Right lung (tissue), 5 donors: ENCODE measurements around the gene LPCAT3. TPM values are rescaled to one million over a fixed set of nuclear protein-coding genes. Genes with fewer than 3 reads are reported as not detected.

Source experiments
- DNase-seq, 2 donors: peaks; one replicate each; pipeline ENCODE4 v3.0.0-alpha.2; 2013
- polyA plus RNA-seq, 5 donors: library from polyadenylated mRNA; unstranded; fragments of 120-200 nt; gene quantifications; one replicate each; pipeline versions ENCODE4 v1.2.1 to v1.2.3, GENCODE V29; 2013; ENCODE audit warnings: inconsistent platforms in 1 of 5, low replicate concordance in 1 of 5; ENCODE audit not compliant: insufficient read length in 5 of 5, insufficient read depth in 1 of 5

Gene LPCAT3
- polyA plus RNA-seq, 5 donors, result 56.7 to 67.9 (median 60.4) TPM

GRCh38 chr12:6938353-6939190 is 79.7 kb downstream of the LPCAT3 start:
- no peak for DNase-seq

GRCh38 chr12:6937481-6938352 is 80.6 kb downstream of the LPCAT3 start:
- DNase-seq, result peak; percentile 95

- DNase-seq, result no peak
These were observed 81.4 kb downstream of the LPCAT3 start for GRCh38 chr12:6936636-6937480.

GRCh38 chr12:6936194-6936635 is 82.1 kb downstream of the LPCAT3 start:
- no peak for DNase-seq

- DNase-seq, result no peak
These were observed 82.7 kb downstream of the LPCAT3 start for GRCh38 chr12:6935371-6936193.

GRCh38 chr12:6934110-6934509 is 84.2 kb downstream of the LPCAT3 start:
- no peak for DNase-seq

GRCh38 chr12:6932766-6933165 is 85.5 kb downstream of the LPCAT3 start:
- DNase-seq, result no peak

GRCh38 chr12:6929466-6930452 is 88.5 kb downstream of the LPCAT3 start:
- DNase-seq, result no peak

GRCh38 chr12:6928703-6929407 is 89.4 kb downstream of the LPCAT3 start:
- DNase-seq, result no peak

GRCh38 chr12:6928022-6928702 is 90.1 kb downstream of the LPCAT3 start:
- no peak for DNase-seq

GRCh38 chr12:6927379-6928021 is 90.8 kb downstream of the LPCAT3 start, which contains the start of gene ATN1:
Gene ATN1 (plus strand): TSS chr12:6927959. CDS start chr12:6934002, 6,043 bp downstream.
- peak; percentile 90 to 91 for DNase-seq

Other genes starting within 250 kb of the LPCAT3 start
- gene LAG3, start 246.0 kb downstream of the LPCAT3 start, polyA plus RNA-seq, result 1 to 10 TPM; 1.3 to 2.9 (median 1.7) TPM
- 100 to 1,000 TPM in 1 of 5 donors, 10 to 100 TPM in 4; 73.5 to 108 (median 89.3) TPM for gene CD4, start 228.9 kb downstream of the LPCAT3 start, polyA plus RNA-seq
- 10 to 100 TPM in 4 of 5 donors, 1 to 10 TPM in 1; 7.1 to 17.0 (median 12.1) TPM for gene GPR162, start 196.7 kb downstream of the LPCAT3 start, polyA plus RNA-seq
- gene P3H3, start 190.1 kb downstream of the LPCAT3 start, polyA plus RNA-seq, result 10 to 100 TPM; 14.5 to 40.9 (median 21.7) TPM
- 1 to 10 TPM; 3.5 to 8.4 (median 6.0) TPM for gene GNB3, start 177.6 kb downstream of the LPCAT3 start, polyA plus RNA-seq
- 10 to 100 TPM; 23.4 to 69.1 (median 38.0) TPM for gene CDCA3, start 167.2 kb downstream of the LPCAT3 start, polyA plus RNA-seq
- gene USP5, start 166.3 kb downstream of the LPCAT3 start, polyA plus RNA-seq, result 10 to 100 TPM; 46.9 to 65.2 (median 53.2) TPM
- gene TPI1, start 150.9 kb downstream of the LPCAT3 start, polyA plus RNA-seq, result 100 to 1,000 TPM; 420 to 565 (median 460) TPM
- gene SPSB2, start 145.2 kb downstream of the LPCAT3 start, polyA plus RNA-seq, result 10 to 100 TPM in 1 of 5 donors, 1 to 10 TPM in 4; 4.1 to 17.1 (median 5.6) TPM
- gene LRRC23, start 113.7 kb downstream of the LPCAT3 start, polyA plus RNA-seq, result 10 to 100 TPM; 14.1 to 34.8 (median 26.6) TPM
- gene ENO2, start 103.9 kb downstream of the LPCAT3 start, polyA plus RNA-seq, result 10 to 100 TPM in 4 of 5 donors, 1 to 10 TPM in 1; 9.0 to 17.8 (median 14.9) TPM
- gene ATN1, start 90.5 kb downstream of the LPCAT3 start, polyA plus RNA-seq, result 100 to 1,000 TPM in 3 of 5 donors, 10 to 100 TPM in 2; 80.2 to 135 (median 118) TPM
- gene RNU7-1, start 74.7 kb downstream of the LPCAT3 start, polyA plus RNA-seq, result 10 to 100 TPM in 1 of 5 donors, 1 to 10 TPM in 2, not detected in 2; 5.9 to 20.2 (median 7.9) TPM
- 100 to 1,000 TPM; 179 to 281 (median 188) TPM for gene C12orf57, start 74.5 kb downstream of the LPCAT3 start, polyA plus RNA-seq
- gene PTPN6, start 67.1 kb downstream of the LPCAT3 start, polyA plus RNA-seq, result 10 to 100 TPM; 15.1 to 21.8 (median 19.0) TPM
- gene PHB2, start 47.8 kb downstream of the LPCAT3 start, polyA plus RNA-seq, result 100 to 1,000 TPM; 274 to 333 (median 302) TPM
- 10 to 100 TPM; 43.5 to 52.7 (median 50.2) TPM for gene EMG1, start 47.6 kb downstream of the LPCAT3 start, polyA plus RNA-seq
- 100 to 1,000 TPM in 4 of 5 donors, 10 to 100 TPM in 1; 97.0 to 139 (median 120) TPM for gene C1S, start 42.2 kb upstream of the LPCAT3 start, polyA plus RNA-seq
- gene C1R, start 74.0 kb upstream of the LPCAT3 start, polyA plus RNA-seq, result 10 to 100 TPM; 78.8 to 96.0 (median 90.9) TPM
- gene C1RL, start 90.7 kb upstream of the LPCAT3 start, polyA plus RNA-seq, result 10 to 100 TPM; 46.5 to 66.7 (median 59.0) TPM
- gene RBP5, start 110.4 kb upstream of the LPCAT3 start, polyA plus RNA-seq, result 10 to 100 TPM; 11.8 to 25.2 (median 20.1) TPM
- 10 to 100 TPM; 46.7 to 68.1 (median 63.9) TPM for gene CLSTN3, start 111.9 kb upstream of the LPCAT3 start, polyA plus RNA-seq
- 10 to 100 TPM; 37.7 to 56.9 (median 49.2) TPM for gene PEX5, start 171.2 kb upstream of the LPCAT3 start, polyA plus RNA-seq